H9 (cell line): Measurements from ENCODE around the gene SNX18. TPM values are rescaled to one million over a fixed set of nuclear protein-coding genes. Genes with fewer than 3 reads are reported as not detected.
"Not testable (repeated sequence)": the region's sequence is repeated elsewhere in the genome, so short reads cannot be mapped to it uniquely, and the experiment has no call there.

Experiments used
- DNase-seq: peaks from one replicate; pipeline ENCODE4 v3.0.0-alpha.2; 2017
- H2AFZ ChIP-seq: one replicate; pipeline ENCODE4 v1.6.1; 2013; ENCODE audit warnings: mild to moderate bottlenecking, low read length, control low read depth, moderate library complexity
- H2AK5ac ChIP-seq: 2 replicates; pipeline ENCODE4 v1.6.1; 2013; ENCODE audit warnings: low read length, control low read depth, mixed read lengths; ENCODE audit not compliant: insufficient read length
- H2BK120ac ChIP-seq: one replicate; pipeline ENCODE4 v1.6.1; 2013; ENCODE audit warnings: low read depth, mild to moderate bottlenecking, low read length, control low read depth, inconsistent platforms; ENCODE audit not compliant: poor library complexity, severe bottlenecking
- H2BK12ac ChIP-seq: 2 replicates; pipeline ENCODE4 v1.6.1; 2013; ENCODE audit warnings: low read length, control low read depth, mixed read lengths, low read depth; ENCODE audit not compliant: insufficient read length
- H2BK15ac ChIP-seq: 2 replicates; pipeline ENCODE4 v1.6.1; 2013; ENCODE audit warnings: low read depth, low read length, control low read depth
- H2BK20ac ChIP-seq: one replicate; pipeline ENCODE4 v1.6.1; 2013; ENCODE audit warnings: low read depth, mild to moderate bottlenecking, low read length, control low read depth, inconsistent platforms; ENCODE audit not compliant: poor library complexity, severe bottlenecking
- H2BK5ac ChIP-seq: 2 replicates; pipeline ENCODE4 v1.6.1; 2013; ENCODE audit warnings: low read length, control low read depth, mixed read lengths; ENCODE audit not compliant: insufficient read length
- H3K14ac ChIP-seq: 2 replicates; pipeline ENCODE4 v1.6.1; 2013; ENCODE audit warnings: low read length, control low read depth; ENCODE audit not compliant: insufficient read depth
- H3K18ac ChIP-seq: 2 replicates; pipeline ENCODE4 v1.6.1; 2013; ENCODE audit warnings: low read depth, mild to moderate bottlenecking, mixed read lengths, low read length, control low read depth; ENCODE audit not compliant: insufficient read length
- H3K23ac ChIP-seq: 2 replicates; pipeline ENCODE4 v1.6.1; 2013; ENCODE audit warnings: low read length, control low read depth, mixed read lengths, low read depth; ENCODE audit not compliant: insufficient read length
- H3K23me2 ChIP-seq: 2 replicates; pipeline ENCODE4 v1.6.1; 2013; ENCODE audit warnings: low read depth, mild to moderate bottlenecking, mixed read lengths, low read length, control low read depth; ENCODE audit not compliant: insufficient read length, poor library complexity, severe bottlenecking
- H3K27ac ChIP-seq: 2 replicates; pipeline ENCODE4 v1.5.1; 2013; ENCODE audit warnings: low read length, control low read depth, mixed read lengths, low read depth; ENCODE audit not compliant: insufficient read length
- H3K27me3 ChIP-seq: 2 replicates; pipeline ENCODE4 v1.6.1; 2013; ENCODE audit warnings: low read length, control low read depth, inconsistent platforms; ENCODE audit not compliant: insufficient read depth
- H3K4ac ChIP-seq: 2 replicates; pipeline ENCODE4 v1.6.1; 2013; ENCODE audit warnings: low read depth, mild to moderate bottlenecking, control low read depth, inconsistent platforms, low read length, moderate library complexity
- H3K4me1 ChIP-seq: 2 replicates; pipeline ENCODE4 v1.6.1; 2013; ENCODE audit warnings: low read length, control low read depth, inconsistent platforms; ENCODE audit not compliant: insufficient read depth
- H3K4me2 ChIP-seq: 2 replicates; pipeline ENCODE4 v1.6.1; 2013; ENCODE audit warnings: low read length, control low read depth, mixed read lengths; ENCODE audit not compliant: insufficient read length, insufficient read depth
- H3K56ac ChIP-seq: 2 replicates; pipeline ENCODE4 v1.6.1; 2013; ENCODE audit warnings: low read depth, mild to moderate bottlenecking, mixed read lengths, low read length, control low read depth; ENCODE audit not compliant: insufficient read length
- H3K79me1 ChIP-seq: 2 replicates; pipeline ENCODE4 v1.6.1; 2013; ENCODE audit warnings: low read depth, mild to moderate bottlenecking, moderate library complexity, low read length, control low read depth, inconsistent platforms; ENCODE audit not compliant: insufficient read depth, poor library complexity, severe bottlenecking
- H3K79me2 ChIP-seq: 2 replicates; pipeline ENCODE4 v1.6.1; 2013; ENCODE audit warnings: low read length, control low read depth, inconsistent platforms; ENCODE audit not compliant: insufficient read depth
- H3K9ac ChIP-seq: 2 replicates; pipeline ENCODE4 v1.6.1; 2013; ENCODE audit warnings: low read length, control low read depth, mixed read lengths; ENCODE audit not compliant: insufficient read length; ENCODE audit errors: extremely low read depth
- H3K9me3 ChIP-seq: one replicate; pipeline ENCODE4 v1.6.1; 2013; ENCODE audit warnings: low read depth, low read length, inconsistent platforms; ENCODE audit not compliant: control insufficient read depth
- H3T11ph ChIP-seq: one replicate; pipeline ENCODE4 v1.6.1; 2013; ENCODE audit warnings: mild to moderate bottlenecking, low read length, control low read depth, inconsistent platforms
- H4K20me1 ChIP-seq: one replicate; pipeline ENCODE4 v1.6.1; 2013; ENCODE audit not compliant: control insufficient read depth, insufficient read length, insufficient read depth
- H4K5ac ChIP-seq: 2 replicates; pipeline ENCODE4 v1.6.1; 2013; ENCODE audit warnings: low read depth, mild to moderate bottlenecking, mixed read lengths, low read length, control low read depth; ENCODE audit not compliant: insufficient read length
- H4K8ac ChIP-seq: replicated peaks from 2 replicates; pipeline ENCODE4 v1.6.1; 2013; ENCODE audit warnings: low read length, control low read depth, mixed read lengths, low read depth; ENCODE audit not compliant: insufficient read length
- H4K91ac ChIP-seq: 2 replicates; pipeline ENCODE4 v1.6.1; 2013; ENCODE audit warnings: low read depth, mild to moderate bottlenecking, moderate library complexity, mixed read lengths, low read length, control low read depth; ENCODE audit not compliant: insufficient read length
- H3K27ac Mint-ChIP-seq, 3 experiments: 2 replicates in 2 of 3; 3 replicates in 1 of 3; pipeline ENCODE4 v1.8.0; 2020 to 2021; ENCODE audit warnings: mixed read lengths in 3 of 3, mild to moderate bottlenecking in 1 of 3, moderate library complexity in 1 of 3
- H3K27me3 Mint-ChIP-seq: 2 replicates; pipeline ENCODE4 v1.8.0; 2021; ENCODE audit warnings: low read depth, mild to moderate bottlenecking, moderate library complexity, mixed read lengths
- H3K36me3 Mint-ChIP-seq, 3 experiments: 2 replicates in 2 of 3; 3 replicates in 1 of 3; pipeline ENCODE4 v1.8.0; 2020 to 2021; ENCODE audit warnings: low read depth in 3 of 3, mixed read lengths in 3 of 3; ENCODE audit not compliant: insufficient read depth in 1 of 3
- H3K4me1 Mint-ChIP-seq, 2 experiments: 2 replicates each; pipeline ENCODE4 v1.8.0; 2020; ENCODE audit warnings: mixed read lengths in 2 of 2
- H3K4me3 Mint-ChIP-seq, 2 experiments: 2 replicates in 1 of 2; 3 replicates in 1 of 2; pipeline ENCODE4 v1.8.0; 2020 to 2021; ENCODE audit warnings: mild to moderate bottlenecking in 2 of 2, mixed read lengths in 2 of 2, moderate library complexity in 1 of 2
- H3K9me3 Mint-ChIP-seq, 2 experiments: 2 replicates in 1 of 2; 3 replicates in 1 of 2; pipeline ENCODE4 v1.8.0; 2020; ENCODE audit warnings: mild to moderate bottlenecking in 2 of 2, mixed read lengths in 2 of 2, moderate library complexity in 1 of 2
- CTCF ChIP-seq: fragments of 200-600 bp; sonication (generic); conservative IDR thresholded peaks from 3 replicates; pipeline ENCODE4 v1.8.0; 2021; ENCODE audit warnings: antibody characterized with exemption, mild to moderate bottlenecking
- WGBS: extraction: QIAGEN DNeasy Blood & Tissue Kit; methylation state at CpG from one replicate; pipeline ENCODE4 v1.1.7; 2013; ENCODE audit warnings: missing lambda C conversion rate, low lambda C conversion rate, mixed read lengths; ENCODE audit not compliant: insufficient read length; ENCODE audit errors: extremely low coverage; 5-methylcytosine and 5-hydroxymethylcytosine counted together
- total RNA-seq: library from RNA; stranded (reverse); gene quantifications from 2 replicates; pipeline ENCODE4 v1.2.1, GENCODE V29; 2021

SNX18 gene
- total RNA-seq, 1 experiment from 2014 or later = 17.2 TPM

DNA sequence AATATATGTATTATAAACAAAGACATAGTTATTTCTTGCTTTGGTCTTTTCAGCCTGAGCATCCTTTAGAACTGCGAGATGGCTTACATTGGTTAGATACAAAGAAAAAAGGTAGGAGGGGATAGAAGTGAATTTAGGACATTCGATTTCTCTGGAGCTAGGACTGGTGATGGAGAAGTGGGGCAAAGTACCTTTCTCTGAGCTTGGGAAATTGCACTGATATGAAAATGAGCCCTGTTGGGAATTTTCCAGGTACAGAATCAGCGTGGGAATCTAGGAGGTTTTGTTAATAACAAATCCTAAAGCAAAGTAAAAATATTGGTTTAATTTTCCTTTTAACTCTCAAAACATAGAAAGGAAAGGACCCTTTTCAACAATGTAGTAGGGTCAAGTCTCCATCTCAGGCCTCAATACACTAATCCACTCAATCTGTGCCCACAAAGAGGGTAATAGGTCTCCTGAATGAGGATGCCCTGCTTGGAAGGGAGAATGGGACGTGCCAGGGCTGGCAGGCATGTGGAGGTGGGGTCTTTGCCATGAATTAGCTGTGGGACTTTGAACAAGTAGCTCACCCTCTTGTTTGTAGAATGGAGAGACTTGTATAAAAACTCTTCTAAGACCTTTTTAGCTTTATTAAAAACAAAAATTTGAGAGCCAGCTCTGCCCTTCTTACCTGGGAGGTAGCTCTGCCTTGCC is 17.7 kb downstream of the SNX18 start:
- no peak overlapping the region for H3K4me3 Mint-ChIP-seq
- no peaks in the 10 kb centered on the region; a peak in 3 of 7 replicates for H3K36me3 Mint-ChIP-seq
- no peak overlapping the region for H2BK5ac ChIP-seq
- no peak overlapping the region for H2BK120ac ChIP-seq
- peaks cover 3% of the 10 kb centered on the region; the same call in 1 of the 2 replicates for H3K4me1 ChIP-seq
- no peak overlapping the region for H3K14ac ChIP-seq
- H3K27me3 Mint-ChIP-seq = no peaks in the 10 kb centered on the region
- H3K4me1 Mint-ChIP-seq = peaks cover 13 to 18% of the 10 kb centered on the region in 2 experiments
- H3K18ac ChIP-seq = no peak overlapping the region
- H4K5ac ChIP-seq = no peak overlapping the region
- H3K9me3 Mint-ChIP-seq = no peaks in the 10 kb centered on the region
- H3K56ac ChIP-seq = no peak overlapping the region
- no peak overlapping the region for H2BK15ac ChIP-seq
- no peak for DNase-seq
- H4K8ac ChIP-seq = no peak overlapping the region
- no peaks in the 10 kb centered on the region for H3K9me3 ChIP-seq
- TF ChIP-seq CTCF = no peak
- H3K27me3 ChIP-seq = no peaks in the 10 kb centered on the region
- H3K9ac ChIP-seq = no peak overlapping the region
- no peak overlapping the region for H3K4ac ChIP-seq
- no peaks in the 10 kb centered on the region for H3K79me1 ChIP-seq
- H3K27ac ChIP-seq = no peak overlapping the region
- no peak overlapping the region for H2BK12ac ChIP-seq
- H2BK20ac ChIP-seq = no peak overlapping the region
- H2AK5ac ChIP-seq = no peak overlapping the region
- H3K27ac Mint-ChIP-seq = peak overlapping the region in 1 of 3 experiments; percentile 76; a peak in 2 of 7 replicates
- WGBS = no CpG with 5 or more reads among the region's 4 CpGs
- H3K4me2 ChIP-seq = no peak overlapping the region
- no peaks in the 10 kb centered on the region for H4K20me1 ChIP-seq
- H2AFZ ChIP-seq = no peak overlapping the region
- H3K23me2 ChIP-seq = no peaks in the 10 kb centered on the region
- H3T11ph ChIP-seq = no peak overlapping the region
- H4K91ac ChIP-seq = no peak overlapping the region
- no peak overlapping the region for H3K23ac ChIP-seq
- H3K79me2 ChIP-seq = no peaks in the 10 kb centered on the region

DNA sequence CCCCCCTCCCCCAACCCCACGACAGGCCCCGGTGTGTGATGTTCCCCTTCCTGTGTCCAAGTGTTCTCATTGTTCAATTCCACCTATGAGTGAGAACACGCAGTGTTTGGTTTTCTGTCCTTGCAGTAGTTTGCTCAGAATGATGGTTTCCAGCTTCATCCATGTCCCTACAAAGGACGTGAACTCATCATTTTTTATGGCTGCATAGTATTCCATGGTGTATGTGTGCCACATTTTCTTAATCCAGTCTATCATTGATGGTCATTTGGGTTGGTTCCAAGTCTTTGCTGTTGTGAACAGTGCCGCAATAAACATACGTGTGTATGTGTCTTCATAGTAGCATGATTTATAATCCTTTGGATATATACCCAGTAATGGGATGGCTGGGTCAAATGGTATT is 18.8 kb downstream of the SNX18 start:
- H2BK12ac ChIP-seq, H3K4me2 ChIP-seq, H3K23ac ChIP-seq, H4K8ac ChIP-seq, H3K27ac ChIP-seq, H2BK5ac ChIP-seq, H2BK20ac ChIP-seq, H3K14ac ChIP-seq, H3K23me2 ChIP-seq, H3K9ac ChIP-seq, H3K9me3 ChIP-seq, H3K4ac ChIP-seq, H3K4me3 Mint-ChIP-seq, H2AK5ac ChIP-seq, H3K79me2 ChIP-seq, H3K79me1 ChIP-seq, H4K20me1 ChIP-seq, H3K4me1 ChIP-seq, H3K27me3 ChIP-seq, H3K27ac Mint-ChIP-seq, H3K56ac ChIP-seq, H3K27me3 Mint-ChIP-seq, H2BK120ac ChIP-seq, H4K5ac ChIP-seq, H2AFZ ChIP-seq, H4K91ac ChIP-seq, DNase-seq, H3K36me3 Mint-ChIP-seq, H3K9me3 Mint-ChIP-seq, H3K18ac ChIP-seq, H3T11ph ChIP-seq, H2BK15ac ChIP-seq: not testable (repeated sequence)
- no CpG with 5 or more reads among the region's 6 CpGs for WGBS
- peaks cover 13 to 18% of the 10 kb centered on the region in 2 experiments for H3K4me1 Mint-ChIP-seq
